Measurements from ENCODE around the gene ZSCAN5B. TPM values are rescaled to one million over a fixed set of nuclear protein-coding genes. Genes with fewer than 3 reads are reported as not detected.
"Not testable (repeated sequence)": the region's sequence is repeated elsewhere in the genome, so short reads cannot be mapped to it uniquely, and the experiment has no call there.

ZSCAN5B gene
- total RNA-seq, 1 experiment from 2014 or later: not detected

- H3K4me3 ChIP-seq: no peak overlapping the region
- H3K36me3 ChIP-seq: no peaks in the 10 kb centered on the region
- DNase-seq: no peak
- H3K9me3 ChIP-seq: no peaks in the 10 kb centered on the region
- no peaks in the 10 kb centered on the region for H3K27me3 ChIP-seq
These were observed 6.5 kb downstream of the ZSCAN5B start for GRCh38 chr19:56191115-56191514.

DNA sequence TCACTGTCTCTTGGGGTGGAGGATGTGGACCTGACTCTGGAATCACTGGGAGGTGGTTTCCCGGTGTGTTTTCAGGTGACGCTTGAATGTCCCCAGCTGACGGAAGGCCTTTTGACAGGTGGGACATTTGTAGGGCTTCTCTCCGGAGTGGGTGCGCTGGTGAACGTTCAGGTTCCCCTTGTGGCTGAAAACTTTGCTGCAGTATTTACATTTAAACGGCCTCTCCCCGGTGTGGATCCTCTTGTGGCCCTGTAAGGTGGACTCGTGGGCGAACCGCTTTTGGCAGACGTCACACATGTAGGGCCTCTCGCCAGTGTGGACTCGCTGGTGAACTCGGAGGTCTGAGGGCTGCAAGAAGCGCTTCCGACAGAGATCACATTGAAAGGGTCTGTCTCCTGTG, 7.8 kb downstream of the ZSCAN5B start:
- H3K4me3 ChIP-seq: no peak overlapping the region
- no peak for DNase-seq
- no peaks in the 10 kb centered on the region for H3K36me3 ChIP-seq
- no peaks in the 10 kb centered on the region for H3K9me3 ChIP-seq
- peaks cover 2% of the 10 kb centered on the region; the same call in 1 of the 2 replicates for H3K27me3 ChIP-seq

DNA sequence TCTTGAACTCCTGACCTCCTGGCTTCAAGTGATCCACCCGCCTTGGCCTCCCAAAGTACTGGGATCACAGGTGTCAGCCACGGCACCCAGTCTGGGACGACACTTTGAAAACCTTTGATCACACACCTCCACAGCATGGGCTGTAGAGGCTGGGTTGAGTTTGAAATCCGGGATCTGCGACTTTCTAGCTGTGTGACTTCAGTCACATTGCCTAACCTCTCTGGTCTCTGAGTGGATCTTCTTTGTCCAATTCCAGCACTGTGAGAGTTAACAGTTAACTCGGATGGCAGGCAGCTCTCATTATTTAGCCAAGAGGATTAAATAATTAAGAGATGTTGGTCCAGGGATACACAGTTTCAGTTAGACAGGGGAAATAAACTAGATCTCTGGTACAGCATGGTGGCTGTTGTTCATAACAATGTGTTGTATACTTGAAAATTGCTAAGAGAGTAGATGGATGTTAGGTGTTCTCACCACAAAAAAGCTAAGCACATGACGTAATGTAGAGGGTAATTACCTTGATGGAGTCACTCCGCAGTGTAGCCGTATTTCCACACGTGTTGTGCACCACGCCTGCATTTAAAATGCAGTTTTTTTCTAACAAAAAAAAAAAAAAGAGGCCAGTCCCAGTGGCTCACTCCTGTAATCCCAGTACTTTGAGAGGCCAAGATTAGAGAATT, 19.9 kb downstream of the ZSCAN5B start:
- no peak for DNase-seq
- no peak overlapping the region for H3K4me3 ChIP-seq
- H3K27me3 ChIP-seq: peaks cover 2% of the 10 kb centered on the region; the same call in 1 of the 2 replicates
- no peaks in the 10 kb centered on the region for H3K36me3 ChIP-seq
- no peaks in the 10 kb centered on the region for H3K9me3 ChIP-seq

DNA sequence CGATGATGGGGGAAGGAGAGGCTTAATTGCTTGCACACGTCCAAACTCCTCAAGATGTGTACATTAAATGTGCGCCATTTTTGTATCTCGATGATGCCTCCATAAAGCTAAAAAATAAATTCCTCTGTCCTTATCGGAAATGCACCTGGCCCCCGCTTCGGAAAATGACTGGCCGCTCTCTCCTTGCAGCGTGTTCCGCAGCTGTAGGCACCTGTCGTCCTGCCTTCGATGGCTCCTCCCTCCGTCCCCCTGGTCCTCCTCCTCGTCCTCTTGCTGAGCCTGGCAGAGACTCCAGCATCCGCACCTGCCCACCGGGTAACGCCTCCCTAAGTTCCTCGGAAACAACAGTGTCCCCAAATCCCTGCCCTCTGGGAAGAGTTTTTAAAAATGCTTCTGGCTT, 20.7 kb downstream of the ZSCAN5B start:
- Histone ChIP-seq H3K36me3 (no peaks in the 10 kb centered on the region), H3K9me3 (no peaks in the 10 kb centered on the region), H3K4me3 (no peak overlapping the region), H3K27me3 (peaks cover 2% of the 10 kb centered on the region; the same call in 1 of the 2 replicates)
- no peak for DNase-seq

DNA sequence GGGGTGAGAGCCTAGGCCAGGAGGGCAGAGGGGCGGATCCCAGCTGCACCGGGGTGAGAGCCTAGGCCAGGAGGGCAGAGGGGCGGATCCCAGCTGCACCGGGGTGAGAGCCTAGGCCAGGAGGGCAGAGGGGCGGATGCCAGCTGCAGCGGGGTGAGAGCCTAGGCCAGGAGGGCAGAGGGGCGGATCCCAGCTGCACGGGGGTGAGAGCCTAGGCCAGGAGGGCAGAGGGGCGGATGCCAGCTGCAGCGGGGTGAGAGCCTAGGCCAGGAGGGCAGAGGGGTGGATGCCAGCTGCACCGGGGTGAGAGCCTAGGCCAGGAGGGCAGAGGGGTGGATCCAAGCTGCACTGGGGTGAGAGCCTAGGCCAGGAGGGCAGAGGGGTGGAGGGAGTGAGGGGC, 21.3 kb downstream of the ZSCAN5B start:
- not testable (repeated sequence) for H3K27me3 ChIP-seq, H3K36me3 ChIP-seq, DNase-seq, H3K4me3 ChIP-seq, H3K9me3 ChIP-seq

DNA sequence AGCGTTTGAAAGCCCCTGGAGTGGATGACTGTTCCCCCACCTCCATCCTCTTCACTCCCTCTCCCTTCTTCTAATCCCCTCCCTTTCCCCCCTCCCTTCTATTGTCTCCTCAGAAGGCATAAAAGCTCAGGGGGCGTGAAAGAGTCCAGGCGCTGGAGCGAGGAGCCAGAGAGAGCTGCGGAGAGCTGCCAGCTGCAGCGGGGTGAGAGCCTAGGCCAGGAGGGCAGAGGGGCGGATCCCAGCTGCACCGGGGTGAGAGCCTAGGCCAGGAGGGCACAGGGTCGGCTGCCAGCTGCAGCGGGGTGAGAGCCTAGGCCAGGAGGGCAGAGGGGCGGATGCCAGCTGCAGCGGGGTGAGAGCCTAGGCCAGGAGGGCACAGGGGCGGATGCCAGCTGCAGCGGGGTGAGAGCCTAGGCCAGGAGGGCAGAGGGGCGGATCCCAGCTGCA, 21.7 kb downstream of the ZSCAN5B start, which contains the start of gene GALP:
Gene GALP (plus strand): TSS at position 148 of the 447 bp plus-strand sequence. CDS start 1,101 bp downstream, outside the sequence.
- not testable (repeated sequence) for H3K4me3 ChIP-seq, DNase-seq, H3K36me3 ChIP-seq, H3K27me3 ChIP-seq, H3K9me3 ChIP-seq

GRCh38 chr19:56174550-56174949, 23.0 kb downstream of the ZSCAN5B start:
- H3K36me3 ChIP-seq: no peaks in the 10 kb centered on the region
- no peak overlapping the region for H3K4me3 ChIP-seq
- peaks cover 2% of the 10 kb centered on the region; the same call in 1 of the 2 replicates for H3K27me3 ChIP-seq
- no peaks in the 10 kb centered on the region for H3K9me3 ChIP-seq
- DNase-seq: no peak

GRCh38 chr19:56174086-56174485, 23.5 kb downstream of the ZSCAN5B start:
- Histone ChIP-seq H3K4me3 (no peak overlapping the region), H3K9me3 (no peaks in the 10 kb centered on the region), H3K36me3 (no peaks in the 10 kb centered on the region), H3K27me3 (peaks cover 2% of the 10 kb centered on the region; the same call in 1 of the 2 replicates)
- no peak for DNase-seq

GRCh38 chr19:56170261-56170660, 27.3 kb downstream of the ZSCAN5B start:
- Histone ChIP-seq H3K4me3 (no peak overlapping the region), H3K9me3 (no peaks in the 10 kb centered on the region), H3K27me3 (peaks cover 2% of the 10 kb centered on the region; the same call in 1 of the 2 replicates), H3K36me3 (no peaks in the 10 kb centered on the region)
- DNase-seq: peak; percentile 84

DNA sequence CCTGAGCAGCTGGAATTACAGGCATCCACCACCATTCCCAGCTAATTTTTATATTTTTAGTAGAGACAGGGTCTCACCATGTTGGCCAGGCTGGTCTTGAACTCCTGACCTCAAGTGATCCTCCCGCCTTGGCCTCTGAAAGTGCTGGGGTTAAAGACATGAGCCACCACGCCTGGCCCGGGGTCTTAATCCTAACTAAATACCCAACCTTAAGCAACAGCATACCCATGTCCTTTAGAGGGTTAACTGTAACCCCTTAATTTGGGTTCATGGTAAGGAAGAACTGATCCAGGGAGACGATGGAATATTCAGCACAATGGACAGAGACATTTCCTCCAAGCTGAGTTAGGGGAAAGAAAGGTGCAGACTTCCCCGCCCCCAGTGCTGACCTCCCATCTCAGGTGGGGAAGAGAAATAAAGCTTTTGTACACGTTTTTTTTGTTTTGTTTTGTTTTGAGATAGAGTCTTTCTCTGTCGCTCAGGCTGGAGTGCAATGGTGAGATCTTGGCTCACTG, 30.5 kb downstream of the ZSCAN5B start:
- H3K36me3 ChIP-seq: no peaks in the 10 kb centered on the region
- DNase-seq: no peak

GRCh38 chr19:56163097-56163496, 34.5 kb downstream of the ZSCAN5B start:
- Histone ChIP-seq H3K27me3 (no peaks in the 10 kb centered on the region), H3K9me3 (no peaks in the 10 kb centered on the region), H3K4me3 (no peak overlapping the region), H3K36me3 (no peaks in the 10 kb centered on the region; the same call in none of the 2 replicates)
- DNase-seq: no peak

More for the DNA sequence above, 30.5 kb downstream of the ZSCAN5B start:
- no peaks in the 10 kb centered on the region for H3K27me3 ChIP-seq
- H3K9me3 ChIP-seq: no peaks in the 10 kb centered on the region
- no peak overlapping the region for H3K4me3 ChIP-seq

GRCh38 chr19:56162258-56162657, 35.3 kb downstream of the ZSCAN5B start:
- no peak for DNase-seq
- Histone ChIP-seq H3K9me3 (no peaks in the 10 kb centered on the region), H3K4me3 (no peak overlapping the region)

GRCh38 chr19:56161534-56161933, 36.0 kb downstream of the ZSCAN5B start:
- Histone ChIP-seq H3K27me3 (no peaks in the 10 kb centered on the region), H3K4me3 (no peak overlapping the region), H3K9me3 (no peaks in the 10 kb centered on the region), H3K36me3 (no peaks in the 10 kb centered on the region; the same call in none of the 2 replicates)
- DNase-seq: no peak

More at GRCh38 chr19:56162258-56162657, 35.3 kb downstream of the ZSCAN5B start:
- Histone ChIP-seq H3K27me3 (no peaks in the 10 kb centered on the region), H3K36me3 (no peaks in the 10 kb centered on the region; the same call in none of the 2 replicates)

DNA sequence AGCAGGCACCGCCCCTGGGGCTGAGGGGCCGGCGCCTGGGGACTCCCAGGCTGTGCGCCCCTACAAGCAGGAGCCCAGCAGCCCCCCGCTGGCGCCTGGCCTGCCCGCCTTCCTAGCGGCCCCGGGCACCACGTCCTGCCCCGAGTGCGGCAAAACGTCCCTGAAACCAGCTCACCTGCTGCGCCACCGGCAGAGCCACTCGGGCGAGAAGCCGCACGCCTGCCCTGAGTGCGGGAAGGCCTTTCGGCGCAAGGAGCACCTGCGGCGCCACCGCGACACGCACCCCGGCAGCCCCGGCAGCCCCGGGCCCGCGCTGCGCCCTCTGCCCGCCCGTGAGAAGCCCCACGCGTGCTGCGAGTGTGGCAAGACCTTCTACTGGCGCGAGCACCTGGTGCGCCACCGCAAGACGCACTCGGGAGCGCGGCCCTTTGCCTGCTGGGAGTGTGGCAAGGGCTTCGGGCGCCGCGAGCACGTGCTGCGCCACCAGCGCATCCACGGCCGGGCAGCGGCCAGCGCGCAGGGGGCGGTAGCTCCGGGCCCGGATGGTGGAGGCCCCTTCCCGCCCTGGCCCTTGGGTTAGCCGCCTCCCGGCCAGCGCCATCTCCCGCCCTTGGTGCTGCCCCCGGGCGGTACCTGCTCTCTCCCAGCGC, 37.8 kb downstream of the ZSCAN5B start:
- Histone ChIP-seq H3K4me3 (no peak overlapping the region), H3K27me3 (no peaks in the 10 kb centered on the region), H3K9me3 (no peaks in the 10 kb centered on the region), H3K36me3 (peaks cover 5% of the 10 kb centered on the region)
- DNase-seq: no peak

- no peak for DNase-seq
- H3K36me3 ChIP-seq: peaks cover 7% of the 10 kb centered on the region
- no peaks in the 10 kb centered on the region for H3K9me3 ChIP-seq
- no peaks in the 10 kb centered on the region for H3K27me3 ChIP-seq
- no peak overlapping the region for H3K4me3 ChIP-seq
These were observed 38.5 kb downstream of the ZSCAN5B start for GRCh38 chr19:56159009-56159559.

- peaks cover 7% of the 10 kb centered on the region for H3K36me3 ChIP-seq
These were observed 39.3 kb downstream of the ZSCAN5B start for GRCh38 chr19:56158170-56158757.

GRCh38 chr19:56156768-56157167, 40.8 kb downstream of the ZSCAN5B start:
- peaks cover 10% of the 10 kb centered on the region for H3K36me3 ChIP-seq
- H3K4me3 ChIP-seq: no peak overlapping the region
- no peaks in the 10 kb centered on the region for H3K27me3 ChIP-seq
- H3K9me3 ChIP-seq: no peaks in the 10 kb centered on the region
- no peak for DNase-seq

More at GRCh38 chr19:56158170-56158757, 39.3 kb downstream of the ZSCAN5B start:
- DNase-seq: no peak
- Histone ChIP-seq H3K4me3 (no peak overlapping the region), H3K27me3 (no peaks in the 10 kb centered on the region), H3K9me3 (no peaks in the 10 kb centered on the region)

Data from MG63 (cell line).